K562 (cell line): ENCODE measurements around the gene PDE5A.

Source experiments
- NFXL1 ChIP-seq: fragments of 450-650 bp; formaldehyde crosslinking; IDR thresholded peaks from 2 replicates; pipeline ENCODE4 v1.4.0; 2021; ENCODE audit warnings: mild to moderate bottlenecking
- POLR2AphosphoS5 ChIP-seq: IDR thresholded peaks from 2 replicates; pipeline ENCODE4 v1.6.1; 2011; ENCODE audit warnings: mild to moderate bottlenecking, low read depth, low read length, moderate library complexity; ENCODE audit not compliant: control insufficient read depth, insufficient read depth
- RNF2 ChIP-seq: sonication (generic); IDR thresholded peaks from 2 replicates; pipeline ENCODE4 v1.6.1; 2016
- SIN3A ChIP-seq, 2 experiments: fragments of 150-350 bp in 1 of 2; IDR thresholded peaks; 2 replicates each; pipeline ENCODE4 v1.6.1; 2011 to 2016; ENCODE audit warnings: borderline replicate concordance in 2 of 2, low read depth in 2 of 2, low read length in 2 of 2, mild to moderate bottlenecking in 2 of 2, moderate library complexity in 2 of 2; ENCODE audit not compliant: control insufficient read depth in 1 of 2
- TEAD4 ChIP-seq, 2 experiments: sonication (generic) in 1 of 2; formaldehyde crosslinking in 1 of 2; IDR thresholded peaks; 2 replicates each; pipeline versions ENCODE4 v1.6.1 to v1.8.0; 2012 to 2022; ENCODE audit warnings: borderline replicate concordance in 1 of 2, inconsistent platforms in 1 of 2, low read length in 1 of 2, mild to moderate bottlenecking in 1 of 2, missing genetic modification reagents in 1 of 2
- ZNF175 ChIP-seq: fragments of 200-800 bp; sonication (Bioruptor generic); IDR thresholded peaks from 2 replicates; pipeline ENCODE4 v1.6.1; 2016; ENCODE audit warnings: low read depth, mild to moderate bottlenecking, missing genetic modification characterization, missing compliant biosample characterization
- TF ChIP-seq, protein P1 (sequence below), 2 experiments: IDR thresholded peaks; 2 replicates each; pipeline ENCODE4 v1.6.1; 2012; ENCODE audit warnings: improper control_type of control experiment in 2 of 2, low read depth in 2 of 2, low read length in 2 of 2, borderline replicate concordance in 1 of 2
- TF ChIP-seq, protein P2 (sequence below), 3 experiments: IDR thresholded peaks in 2 of 3; conservative IDR thresholded peaks in 1 of 3; 2 replicates each; pipeline ENCODE4 v1.5.1; 2011 to 2012; ENCODE audit warnings: low read length in 3 of 3, mild to moderate bottlenecking in 3 of 3, control low read depth in 2 of 3, improper control_type of control experiment in 1 of 3, inconsistent platforms in 1 of 3, low read depth in 1 of 3, mixed read lengths in 1 of 3, moderate library complexity in 1 of 3; ENCODE audit not compliant: insufficient read depth in 2 of 3

DNA sequence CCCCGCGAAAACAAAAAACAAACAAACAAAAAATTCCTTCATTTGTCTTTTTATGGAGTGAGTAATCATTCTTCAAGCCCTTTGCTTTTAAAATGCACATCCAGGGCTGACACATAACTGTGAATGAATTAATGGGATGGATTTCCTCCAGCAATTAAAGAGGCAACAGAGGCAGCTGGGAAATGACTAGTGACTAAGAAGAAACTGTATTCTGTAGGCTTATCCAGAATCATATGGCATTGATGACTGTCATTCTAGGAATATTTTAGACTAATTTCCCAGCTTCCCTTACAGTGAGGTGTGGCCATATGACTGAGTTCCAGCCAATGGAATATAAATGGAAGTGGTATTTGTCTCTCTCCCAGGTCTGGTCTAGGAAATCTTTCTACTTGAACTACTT lies 46.8 kb upstream of the PDE5A start:
- TF ChIP-seq TEAD4 (IDR thresholded peaks at IDR 0.05; ENCODE audit: low read length), result no peak
- no peak for TF ChIP-seq TEAD4 (CRISPR knock-in tag; IDR thresholded peaks at IDR 0.05; ENCODE audit: borderline replicate concordance)
- TF ChIP-seq SIN3A (IDR thresholded peaks at IDR 0.05; ENCODE audit: borderline replicate concordance in 2 of 2, control insufficient read depth in 1 of 2, low read depth in 2 of 2, low read length in 2 of 2), result no peak
- TF ChIP-seq RNF2, result no peak
- no peak for TF ChIP-seq NFXL1
- TF ChIP-seq, protein P1, sequence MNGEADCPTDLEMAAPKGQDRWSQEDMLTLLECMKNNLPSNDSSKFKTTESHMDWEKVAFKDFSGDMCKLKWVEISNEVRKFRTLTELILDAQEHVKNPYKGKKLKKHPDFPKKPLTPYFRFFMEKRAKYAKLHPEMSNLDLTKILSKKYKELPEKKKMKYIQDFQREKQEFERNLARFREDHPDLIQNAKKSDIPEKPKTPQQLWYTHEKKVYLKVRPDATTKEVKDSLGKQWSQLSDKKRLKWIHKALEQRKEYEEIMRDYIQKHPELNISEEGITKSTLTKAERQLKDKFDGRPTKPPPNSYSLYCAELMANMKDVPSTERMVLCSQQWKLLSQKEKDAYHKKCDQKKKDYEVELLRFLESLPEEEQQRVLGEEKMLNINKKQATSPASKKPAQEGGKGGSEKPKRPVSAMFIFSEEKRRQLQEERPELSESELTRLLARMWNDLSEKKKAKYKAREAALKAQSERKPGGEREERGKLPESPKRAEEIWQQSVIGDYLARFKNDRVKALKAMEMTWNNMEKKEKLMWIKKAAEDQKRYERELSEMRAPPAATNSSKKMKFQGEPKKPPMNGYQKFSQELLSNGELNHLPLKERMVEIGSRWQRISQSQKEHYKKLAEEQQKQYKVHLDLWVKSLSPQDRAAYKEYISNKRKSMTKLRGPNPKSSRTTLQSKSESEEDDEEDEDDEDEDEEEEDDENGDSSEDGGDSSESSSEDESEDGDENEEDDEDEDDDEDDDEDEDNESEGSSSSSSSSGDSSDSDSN (IDR thresholded peaks at IDR 0.05; ENCODE audit: borderline replicate concordance in 1 of 2, low read depth in 2 of 2, low read length in 2 of 2), result no peak
- TF ChIP-seq, protein P2, sequence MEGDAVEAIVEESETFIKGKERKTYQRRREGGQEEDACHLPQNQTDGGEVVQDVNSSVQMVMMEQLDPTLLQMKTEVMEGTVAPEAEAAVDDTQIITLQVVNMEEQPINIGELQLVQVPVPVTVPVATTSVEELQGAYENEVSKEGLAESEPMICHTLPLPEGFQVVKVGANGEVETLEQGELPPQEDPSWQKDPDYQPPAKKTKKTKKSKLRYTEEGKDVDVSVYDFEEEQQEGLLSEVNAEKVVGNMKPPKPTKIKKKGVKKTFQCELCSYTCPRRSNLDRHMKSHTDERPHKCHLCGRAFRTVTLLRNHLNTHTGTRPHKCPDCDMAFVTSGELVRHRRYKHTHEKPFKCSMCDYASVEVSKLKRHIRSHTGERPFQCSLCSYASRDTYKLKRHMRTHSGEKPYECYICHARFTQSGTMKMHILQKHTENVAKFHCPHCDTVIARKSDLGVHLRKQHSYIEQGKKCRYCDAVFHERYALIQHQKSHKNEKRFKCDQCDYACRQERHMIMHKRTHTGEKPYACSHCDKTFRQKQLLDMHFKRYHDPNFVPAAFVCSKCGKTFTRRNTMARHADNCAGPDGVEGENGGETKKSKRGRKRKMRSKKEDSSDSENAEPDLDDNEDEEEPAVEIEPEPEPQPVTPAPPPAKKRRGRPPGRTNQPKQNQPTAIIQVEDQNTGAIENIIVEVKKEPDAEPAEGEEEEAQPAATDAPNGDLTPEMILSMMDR (IDR thresholded peaks at IDR 0.05 in 2 of 3, conservative IDR thresholded peaks at IDR 0.05 in 1 of 3; ENCODE audit: insufficient read depth in 2 of 3, low read depth in 1 of 3, low read length in 3 of 3), result no peak
- TF ChIP-seq POLR2AphosphoS5, result no peak
- TF ChIP-seq ZNF175 (CRISPR knock-in tag), result no peak
